ENCODE data around the gene GORASP1.

The GORASP1 gene

DNA sequence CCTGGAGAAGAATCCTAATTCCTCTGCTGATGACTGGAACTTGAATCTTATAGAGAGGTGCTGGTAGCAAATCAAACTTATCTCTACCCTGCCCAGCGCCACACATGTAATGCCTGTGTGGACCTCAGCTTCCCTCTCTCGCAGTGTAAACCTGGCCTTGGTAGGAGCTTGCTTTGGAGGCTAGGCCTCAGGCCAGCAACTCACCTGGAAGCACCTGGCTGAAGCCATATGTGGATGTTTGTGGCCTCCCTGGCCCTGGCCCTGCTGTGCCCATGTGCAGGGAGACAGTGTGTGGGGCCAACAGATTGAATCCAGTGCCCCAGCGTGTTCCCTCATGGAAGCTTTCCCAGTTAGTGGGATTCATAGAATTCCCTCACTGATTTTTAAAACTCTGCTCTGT, 8.4 kb upstream of the GORASP1 start:
- no peaks in the 10 kb centered on the region for H3K36me3 ChIP-seq
- no peaks in the 10 kb centered on the region for H3K9me3 ChIP-seq (ENCODE audit: severe bottlenecking)
- TF ChIP-seq, protein P1, sequence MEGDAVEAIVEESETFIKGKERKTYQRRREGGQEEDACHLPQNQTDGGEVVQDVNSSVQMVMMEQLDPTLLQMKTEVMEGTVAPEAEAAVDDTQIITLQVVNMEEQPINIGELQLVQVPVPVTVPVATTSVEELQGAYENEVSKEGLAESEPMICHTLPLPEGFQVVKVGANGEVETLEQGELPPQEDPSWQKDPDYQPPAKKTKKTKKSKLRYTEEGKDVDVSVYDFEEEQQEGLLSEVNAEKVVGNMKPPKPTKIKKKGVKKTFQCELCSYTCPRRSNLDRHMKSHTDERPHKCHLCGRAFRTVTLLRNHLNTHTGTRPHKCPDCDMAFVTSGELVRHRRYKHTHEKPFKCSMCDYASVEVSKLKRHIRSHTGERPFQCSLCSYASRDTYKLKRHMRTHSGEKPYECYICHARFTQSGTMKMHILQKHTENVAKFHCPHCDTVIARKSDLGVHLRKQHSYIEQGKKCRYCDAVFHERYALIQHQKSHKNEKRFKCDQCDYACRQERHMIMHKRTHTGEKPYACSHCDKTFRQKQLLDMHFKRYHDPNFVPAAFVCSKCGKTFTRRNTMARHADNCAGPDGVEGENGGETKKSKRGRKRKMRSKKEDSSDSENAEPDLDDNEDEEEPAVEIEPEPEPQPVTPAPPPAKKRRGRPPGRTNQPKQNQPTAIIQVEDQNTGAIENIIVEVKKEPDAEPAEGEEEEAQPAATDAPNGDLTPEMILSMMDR (IDR thresholded peaks at IDR 0.05; ENCODE audit: low read depth, low read length) = no peak
- no peak overlapping the region for H3K4me3 ChIP-seq (ENCODE audit: low read depth, low read length)
- H3K27me3 ChIP-seq (ENCODE audit: insufficient read depth, low read depth, severe bottlenecking) = no peaks in the 10 kb centered on the region
- no peak for DNase-seq
- no peak overlapping the region for H3K27ac ChIP-seq

DNA sequence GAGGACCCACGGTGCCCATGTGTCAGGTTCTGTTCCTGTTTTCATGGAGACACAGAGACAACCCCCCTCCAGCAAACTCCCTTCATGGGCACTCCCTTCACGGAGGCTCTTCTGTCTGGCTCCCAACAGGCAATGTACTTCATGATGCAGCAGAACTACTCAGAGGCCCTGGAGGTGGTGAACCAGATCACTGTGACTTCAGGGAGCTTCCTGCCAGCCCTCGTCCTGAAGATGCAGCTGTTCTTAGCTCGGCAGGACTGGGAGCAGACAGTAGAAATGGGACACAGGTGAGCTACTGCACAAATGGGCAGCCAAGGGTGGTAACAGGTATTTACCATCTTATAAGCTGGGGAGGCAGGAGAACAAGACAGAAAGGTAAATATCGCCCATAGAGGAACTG, 7.0 kb upstream of the GORASP1 start:
- H3K4me3 ChIP-seq (ENCODE audit: low read depth, low read length) = no peak overlapping the region
- H3K27me3 ChIP-seq (ENCODE audit: insufficient read depth, low read depth, severe bottlenecking) = no peaks in the 10 kb centered on the region
- no peaks in the 10 kb centered on the region for H3K36me3 ChIP-seq
- H3K27ac ChIP-seq = no peak overlapping the region
- TF ChIP-seq, protein P1 (IDR thresholded peaks at IDR 0.05; ENCODE audit: low read depth, low read length) = no peak
- no peaks in the 10 kb centered on the region for H3K9me3 ChIP-seq (ENCODE audit: severe bottlenecking)
- DNase-seq = no peak

DNA sequence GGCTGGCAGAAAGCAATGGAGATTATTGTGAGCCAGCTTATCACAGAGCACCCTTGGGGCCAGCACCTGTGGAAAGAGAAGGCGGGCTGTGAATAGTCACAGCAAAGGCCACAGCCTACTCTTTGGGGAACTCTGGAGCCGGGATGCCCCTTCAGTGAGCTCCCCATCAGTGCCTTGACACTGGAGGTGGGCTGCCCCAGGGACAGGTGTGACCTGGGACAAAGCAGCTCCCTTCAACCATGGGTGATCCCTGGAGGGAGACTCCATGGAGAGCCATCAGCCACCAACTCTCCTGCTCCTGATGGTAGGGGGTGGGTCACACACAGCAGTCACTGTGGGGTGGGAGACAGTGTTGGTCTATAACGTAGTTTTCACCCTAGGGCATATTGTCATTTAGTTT, 5.9 kb upstream of the GORASP1 start:
- H3K36me3 ChIP-seq = no peaks in the 10 kb centered on the region
- H3K27ac ChIP-seq = no peak overlapping the region
- H3K9me3 ChIP-seq (ENCODE audit: severe bottlenecking) = no peaks in the 10 kb centered on the region
- TF ChIP-seq, protein P1 (IDR thresholded peaks at IDR 0.05; ENCODE audit: low read depth, low read length) = no peak
- H3K27me3 ChIP-seq (ENCODE audit: insufficient read depth, low read depth, severe bottlenecking) = no peaks in the 10 kb centered on the region
- DNase-seq = no peak
- H3K4me3 ChIP-seq (ENCODE audit: low read depth, low read length) = no peak overlapping the region

DNA sequence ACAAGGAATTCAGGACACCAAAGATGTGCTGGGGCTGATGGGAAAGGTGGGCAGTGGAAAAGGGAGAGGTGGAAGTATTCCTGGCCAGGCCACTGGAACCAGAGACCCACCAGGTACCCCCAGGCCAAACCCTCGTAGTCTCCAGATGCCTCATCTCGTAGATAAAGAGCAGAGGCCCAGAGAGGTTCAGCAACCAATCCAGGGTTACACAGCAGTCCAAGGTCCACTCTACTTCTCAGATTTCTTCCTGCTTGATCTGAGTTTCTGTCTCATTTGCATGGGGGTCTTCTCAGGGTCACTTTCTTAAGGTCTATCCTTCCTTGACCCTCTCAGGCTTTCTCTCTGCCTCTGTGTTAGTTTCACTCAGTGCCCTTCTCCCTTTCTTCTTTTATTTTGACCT, 5.1 kb upstream of the GORASP1 start:
- Histone ChIP-seq H3K27me3 (ENCODE audit: insufficient read depth, low read depth, severe bottlenecking) (no peaks in the 10 kb centered on the region), H3K27ac (no peak overlapping the region), H3K9me3 (ENCODE audit: severe bottlenecking) (no peaks in the 10 kb centered on the region), H3K36me3 (no peaks in the 10 kb centered on the region), H3K4me3 (ENCODE audit: low read depth, low read length) (no peak overlapping the region)
- TF ChIP-seq, protein P1 (IDR thresholded peaks at IDR 0.05; ENCODE audit: low read depth, low read length) = no peak
- DNase-seq = no peak

DNA sequence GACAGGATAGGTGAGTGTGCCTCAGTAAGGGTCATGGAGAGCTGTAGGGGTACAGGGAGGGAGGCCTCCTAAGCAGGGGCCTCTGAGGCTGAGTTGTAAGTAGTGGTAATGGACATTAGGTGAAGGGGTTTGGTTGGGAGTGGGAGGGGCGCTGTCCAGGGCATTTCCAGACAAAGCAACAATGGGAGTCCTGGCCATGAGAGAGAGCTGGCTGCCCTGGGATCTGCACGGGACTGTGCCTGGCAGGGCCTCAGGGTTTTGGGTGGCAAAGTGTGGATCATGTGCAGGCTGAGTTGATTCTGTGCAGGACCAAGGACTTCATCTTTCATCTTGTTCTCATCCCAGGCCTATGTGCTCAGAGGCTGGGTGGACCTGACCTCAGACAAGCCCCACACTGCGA, 4.7 kb upstream of the GORASP1 start:
- Histone ChIP-seq H3K9me3 (ENCODE audit: severe bottlenecking) (no peaks in the 10 kb centered on the region), H3K27me3 (ENCODE audit: insufficient read depth, low read depth, severe bottlenecking) (no peaks in the 10 kb centered on the region), H3K36me3 (no peaks in the 10 kb centered on the region; the same call in 1 of the 2 replicates), H3K4me3 (ENCODE audit: low read depth, low read length) (no peak overlapping the region), H3K27ac (no peak overlapping the region)
- no peak for DNase-seq
- TF ChIP-seq, protein P1 (IDR thresholded peaks at IDR 0.05; ENCODE audit: low read depth, low read length) = no peak

DNA sequence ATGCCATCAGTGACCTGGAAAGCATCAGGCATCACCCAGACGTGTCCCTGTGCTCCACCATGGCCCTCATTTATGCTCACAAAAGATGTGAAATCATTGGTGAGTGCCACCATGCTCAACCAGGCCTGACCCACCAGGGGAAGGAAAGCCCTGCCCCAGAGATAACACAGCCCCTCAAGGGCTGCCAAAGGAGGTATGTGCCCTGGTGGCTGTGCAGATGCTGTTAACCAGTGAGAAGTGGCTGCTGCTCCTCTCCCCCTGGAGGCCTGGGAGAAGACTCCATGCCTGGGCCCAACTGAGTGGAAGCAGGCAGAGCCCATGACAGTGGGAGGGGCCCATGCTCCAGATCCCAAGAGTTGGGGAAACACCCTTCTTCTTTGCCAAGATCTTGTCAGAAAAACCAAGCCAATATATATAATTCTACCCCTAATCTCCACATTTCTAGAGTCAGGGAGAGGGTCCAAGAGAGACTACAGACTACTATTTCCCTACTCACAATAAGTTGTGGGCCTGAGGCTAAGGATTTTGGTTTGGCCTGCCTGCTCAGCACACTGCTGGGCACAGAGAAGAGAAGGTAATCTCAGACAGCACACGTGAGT, 2.7 kb upstream of the GORASP1 start:
- Histone ChIP-seq H3K27ac (no peak overlapping the region), H3K36me3 (no peaks in the 10 kb centered on the region; the same call in 1 of the 2 replicates), H3K9me3 (ENCODE audit: severe bottlenecking) (no peaks in the 10 kb centered on the region), H3K27me3 (ENCODE audit: insufficient read depth, low read depth, severe bottlenecking) (no peaks in the 10 kb centered on the region), H3K4me3 (ENCODE audit: low read depth, low read length) (no peak overlapping the region)
- no peak for DNase-seq
- TF ChIP-seq, protein P1 (IDR thresholded peaks at IDR 0.05; ENCODE audit: low read depth, low read length) = no peak
